ENCODE measurements around the gene SPRED2. TPM values are rescaled to one million over a fixed set of nuclear protein-coding genes. Genes with fewer than 3 reads are reported as not detected.

SPRED2 gene
- total and polyA plus RNA-seq, 4 donors, result 6.7 to 7.5 (median 7.1) TPM

DNA sequence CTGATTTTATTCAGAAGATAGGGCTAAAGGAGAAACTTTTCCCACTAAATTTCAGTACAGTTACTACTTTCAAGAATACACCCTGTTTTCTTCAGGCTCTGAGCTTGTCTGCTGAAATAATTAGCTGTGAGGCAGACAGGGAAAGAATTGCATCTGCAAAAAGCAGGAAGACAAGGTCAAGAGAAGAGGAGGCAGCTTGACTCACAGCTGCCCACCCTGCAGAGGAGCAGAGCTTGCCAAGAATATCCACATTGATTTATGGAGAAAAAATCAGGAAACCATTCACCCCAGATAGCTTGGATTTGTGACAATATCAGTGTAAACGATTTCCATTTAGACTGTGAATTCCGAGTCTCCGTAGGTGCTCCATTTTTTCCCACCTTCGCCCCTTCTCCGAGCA, 155.8 kb downstream of the SPRED2 start:
- no peak for TF ChIP-seq HNF4G (IDR thresholded peaks at IDR 0.05)
- TF ChIP-seq CTCF (IDR thresholded peaks at IDR 0.05; ENCODE audit: low read depth, low read length, missing input control), result no peak
- TF ChIP-seq NR2F2 (IDR thresholded peaks at IDR 0.05), result peak; percentile 21
- TF ChIP-seq RAD21 (IDR thresholded peaks at IDR 0.05), result no peak
- no peak for TF ChIP-seq HNF4A (conservative IDR thresholded peaks at IDR 0.05)
- no peak for TF ChIP-seq EGR1 (IDR thresholded peaks at IDR 0.05; ENCODE audit: low read depth in 2 of 2)
- DNase-seq (ENCODE audit: low spot score), result no peak
- no peak overlapping the region for H3K27ac ChIP-seq (ENCODE audit: low read depth in 1 of 2, low read length in 2 of 2)
- no peaks in the 10 kb centered on the region for H3K27me3 ChIP-seq (ENCODE audit: control insufficient read depth in 4 of 4, insufficient read depth in 4 of 4, low read length in 3 of 4)
- H3K36me3 ChIP-seq (ENCODE audit: control insufficient read depth in 4 of 4, insufficient read depth in 3 of 4, low read depth in 1 of 4, low read length in 3 of 4), result peaks cover 1 to 8% (median 4%) of the 10 kb centered on the region in 4 donors
- H3K9me3 ChIP-seq (ENCODE audit: control insufficient read depth in 4 of 4, low read length in 3 of 4), result no peaks in the 10 kb centered on the region
- 75% methylated on average over 5 of the region's 5 CpGs for WGBS
- H3K4me3 ChIP-seq (ENCODE audit: low read depth in 1 of 3, low read length in 3 of 3), result no peak overlapping the region
- H3K9ac ChIP-seq (ENCODE audit: low read depth in 1 of 2, low read length in 2 of 2), result no peak overlapping the region
- no peaks in the 10 kb centered on the region for H3K4me1 ChIP-seq (ENCODE audit: control insufficient read depth in 4 of 4, insufficient read depth in 4 of 4, low read length in 3 of 4)

- no peaks in the 10 kb centered on the region for H3K9me3 ChIP-seq (ENCODE audit: control insufficient read depth in 4 of 4, low read length in 3 of 4)
- DNase-seq (ENCODE audit: low spot score), result no peak
- H3K4me1 ChIP-seq (ENCODE audit: control insufficient read depth in 4 of 4, insufficient read depth in 4 of 4, low read length in 3 of 4), result no peaks in the 10 kb centered on the region
- TF ChIP-seq CTCF (IDR thresholded peaks at IDR 0.05; ENCODE audit: low read depth, low read length, missing input control) (no peak), JUND (IDR thresholded peaks at IDR 0.05) (no peak), TAF1 (conservative IDR thresholded peaks at IDR 0.05) (no peak), RXRA (IDR thresholded peaks at IDR 0.05) (no peak), HNF4A (conservative IDR thresholded peaks at IDR 0.05) (no peak), NR2F2 (IDR thresholded peaks at IDR 0.05) (no peak), RAD21 (IDR thresholded peaks at IDR 0.05) (no peak), GABPA (IDR thresholded peaks at IDR 0.05 in 1 of 2, conservative IDR thresholded peaks at IDR 0.05 in 1 of 2) (no peak), EGR1 (IDR thresholded peaks at IDR 0.05; ENCODE audit: low read depth in 2 of 2) (no peak), HNF4G (IDR thresholded peaks at IDR 0.05) (no peak)
- TF ChIP-seq, protein P1, sequence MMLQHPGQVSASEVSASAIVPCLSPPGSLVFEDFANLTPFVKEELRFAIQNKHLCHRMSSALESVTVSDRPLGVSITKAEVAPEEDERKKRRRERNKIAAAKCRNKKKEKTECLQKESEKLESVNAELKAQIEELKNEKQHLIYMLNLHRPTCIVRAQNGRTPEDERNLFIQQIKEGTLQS (IDR thresholded peaks at IDR 0.05), result no peak
- TF ChIP-seq, protein P2, sequence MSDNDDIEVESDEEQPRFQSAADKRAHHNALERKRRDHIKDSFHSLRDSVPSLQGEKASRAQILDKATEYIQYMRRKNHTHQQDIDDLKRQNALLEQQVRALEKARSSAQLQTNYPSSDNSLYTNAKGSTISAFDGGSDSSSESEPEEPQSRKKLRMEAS (IDR thresholded peaks at IDR 0.05), result no peak
- WGBS, result 68% methylated on average over 4 of the region's 4 CpGs
- peaks cover 1 to 11% (median 7%) of the 10 kb centered on the region in 4 donors for H3K36me3 ChIP-seq (ENCODE audit: control insufficient read depth in 4 of 4, insufficient read depth in 3 of 4, low read depth in 1 of 4, low read length in 3 of 4)
- no peak overlapping the region for H3K27ac ChIP-seq (ENCODE audit: low read depth in 1 of 2, low read length in 2 of 2)
- H3K9ac ChIP-seq (ENCODE audit: low read depth in 1 of 2, low read length in 2 of 2), result no peak overlapping the region
- H3K4me3 ChIP-seq (ENCODE audit: low read depth in 1 of 3, low read length in 3 of 3), result no peak overlapping the region
- no peaks in the 10 kb centered on the region for H3K27me3 ChIP-seq (ENCODE audit: control insufficient read depth in 4 of 4, insufficient read depth in 4 of 4, low read length in 3 of 4)
These were observed 157.1 kb downstream of the SPRED2 start for GRCh38 chr2:65275141-65275915.
